ENCODE results near the gene NLN.
"Not testable (repeated sequence)": the region's sequence is repeated elsewhere in the genome, so short reads cannot be mapped to it uniquely, and the experiment has no call there.

Gene NLN

GRCh38 chr5:65800775-65801174, 78.8 kb downstream of the NLN start:
- no peak for TF ChIP-seq ZNF274 (IDR thresholded peaks at IDR 0.05; ENCODE audit: low read depth, low read length)

GRCh38 chr5:65801352-65801783, 79.4 kb downstream of the NLN start:
- no peak overlapping the region for H3K4me3 ChIP-seq (ENCODE audit: low read length)
- no peak for TF ChIP-seq ZNF274 (IDR thresholded peaks at IDR 0.05; ENCODE audit: low read depth, low read length)

More at GRCh38 chr5:65800775-65801174, 78.8 kb downstream of the NLN start:
- H3K4me3 ChIP-seq (ENCODE audit: low read length): no peak overlapping the region

GRCh38 chr5:65802080-65802479, 80.1 kb downstream of the NLN start:
- no peak for TF ChIP-seq ZNF274 (IDR thresholded peaks at IDR 0.05; ENCODE audit: low read depth, low read length)

GRCh38 chr5:65802820-65803219, 80.8 kb downstream of the NLN start:
- no peak overlapping the region for H3K4me3 ChIP-seq (ENCODE audit: low read length)
- no peak for TF ChIP-seq ZNF274 (IDR thresholded peaks at IDR 0.05; ENCODE audit: low read depth, low read length)

More at GRCh38 chr5:65802080-65802479, 80.1 kb downstream of the NLN start:
- no peak overlapping the region for H3K4me3 ChIP-seq (ENCODE audit: low read length)

GRCh38 chr5:65803699-65804391, 81.8 kb downstream of the NLN start:
- no peak overlapping the region for H3K4me3 ChIP-seq (ENCODE audit: low read length)
- no peak for TF ChIP-seq ZNF274 (IDR thresholded peaks at IDR 0.05; ENCODE audit: low read depth, low read length)

- no peak for TF ChIP-seq ZNF274 (IDR thresholded peaks at IDR 0.05; ENCODE audit: low read depth, low read length)
- H3K4me3 ChIP-seq (ENCODE audit: low read length): no peak overlapping the region
These were observed 83.1 kb downstream of the NLN start for GRCh38 chr5:65805089-65805488.

GRCh38 chr5:65807494-65807893, 85.5 kb downstream of the NLN start:
- not testable (repeated sequence) for H3K4me3 ChIP-seq (ENCODE audit: low read length)

- no peak overlapping the region for H3K4me3 ChIP-seq (ENCODE audit: low read length)
- no peak for TF ChIP-seq ZNF274 (IDR thresholded peaks at IDR 0.05; ENCODE audit: low read depth, low read length)
These were observed 86.3 kb downstream of the NLN start for GRCh38 chr5:65808251-65808741.

- no peak for TF ChIP-seq ZNF274 (IDR thresholded peaks at IDR 0.05; ENCODE audit: low read depth, low read length)
- H3K4me3 ChIP-seq (ENCODE audit: low read length): no peak overlapping the region
These were observed 86.8 kb downstream of the NLN start for GRCh38 chr5:65808818-65809217.

- TF ChIP-seq ZNF274 (IDR thresholded peaks at IDR 0.05; ENCODE audit: low read depth, low read length): no peak
- no peak overlapping the region for H3K4me3 ChIP-seq (ENCODE audit: low read length)
These were observed 88.0 kb downstream of the NLN start for GRCh38 chr5:65809817-65810531.

GRCh38 chr5:65811004-65811403, 89.0 kb downstream of the NLN start:
- TF ChIP-seq ZNF274 (IDR thresholded peaks at IDR 0.05; ENCODE audit: low read depth, low read length): no peak
- no peak overlapping the region for H3K4me3 ChIP-seq (ENCODE audit: low read length)

- no peak overlapping the region for H3K4me3 ChIP-seq (ENCODE audit: low read length)
- no peak for TF ChIP-seq ZNF274 (IDR thresholded peaks at IDR 0.05; ENCODE audit: low read depth, low read length)
These were observed 89.9 kb downstream of the NLN start for GRCh38 chr5:65811885-65812284.

- TF ChIP-seq ZNF274 (IDR thresholded peaks at IDR 0.05; ENCODE audit: low read depth, low read length): no peak
- H3K4me3 ChIP-seq (ENCODE audit: low read length): no peak overlapping the region
These were observed 90.6 kb downstream of the NLN start for GRCh38 chr5:65812648-65813047.

- H3K4me3 ChIP-seq (ENCODE audit: low read length): no peak overlapping the region
- TF ChIP-seq ZNF274 (IDR thresholded peaks at IDR 0.05; ENCODE audit: low read depth, low read length): no peak
These were observed 91.2 kb downstream of the NLN start for GRCh38 chr5:65813174-65813573.

- no peak overlapping the region for H3K4me3 ChIP-seq (ENCODE audit: low read length)
These were observed 93.2 kb downstream of the NLN start for GRCh38 chr5:65815161-65815560.

More at GRCh38 chr5:65815161-65815560, 93.2 kb downstream of the NLN start:
- no peak for TF ChIP-seq ZNF274 (IDR thresholded peaks at IDR 0.05; ENCODE audit: low read depth, low read length)
